ENCODE data around the gene ADAM22.

Gene ADAM22

GRCh38 chr7:88244258-88244657 is 310.2 kb downstream of the ADAM22 start:
- no peak for TF ChIP-seq CTCF (IDR thresholded peaks at IDR 0.05; ENCODE audit: low read length, missing control alignments)
- DNase-seq (ENCODE audit: low read depth): no peak
- H3K4me3 ChIP-seq (replicated peaks; ENCODE audit: low read depth, low read length): no peak overlapping the region
